HG03060 (cell line): Measurements from ENCODE around the gene INPP5A.

ENCODE experiments used
- ATAC-seq: cut with Tn5 transposase; IDR thresholded peaks from one replicate; pipeline ENCODE4 v1.9.1; 2021; ENCODE audit warnings: low read depth, moderate number of reproducible peaks; ENCODE audit not compliant: unreplicated experiment

INPP5A gene

GRCh38 chr10:132652936-132653590, 115.5 kb downstream of the INPP5A start:
- no peak for ATAC-seq

GRCh38 chr10:132653721-132654120, 116.1 kb downstream of the INPP5A start:
- ATAC-seq, result no peak

GRCh38 chr10:132654121-132654571, 116.6 kb downstream of the INPP5A start:
- ATAC-seq, result no peak

GRCh38 chr10:132654708-132655661, 117.4 kb downstream of the INPP5A start:
- ATAC-seq, result no peak

GRCh38 chr10:132655735-132656134, 118.1 kb downstream of the INPP5A start:
- ATAC-seq, result no peak

- no peak for ATAC-seq
These were observed 118.9 kb downstream of the INPP5A start for GRCh38 chr10:132656283-132657126.

GRCh38 chr10:132657127-132657706, 119.6 kb downstream of the INPP5A start:
- ATAC-seq, result no peak

- ATAC-seq, result no peak
These were observed 120.2 kb downstream of the INPP5A start for GRCh38 chr10:132657748-132658147.

GRCh38 chr10:132658546-132659205, 121.1 kb downstream of the INPP5A start:
- no peak for ATAC-seq

- ATAC-seq, result no peak
These were observed 121.9 kb downstream of the INPP5A start for GRCh38 chr10:132659206-132660091.

GRCh38 chr10:132660385-132660784, 122.8 kb downstream of the INPP5A start:
- no peak for ATAC-seq

- no peak for ATAC-seq
These were observed 124.8 kb downstream of the INPP5A start for GRCh38 chr10:132662186-132662920.

GRCh38 chr10:132663666-132664365, 126.2 kb downstream of the INPP5A start:
- no peak for ATAC-seq

- ATAC-seq, result no peak
These were observed 126.8 kb downstream of the INPP5A start for GRCh38 chr10:132664407-132664806.

- no peak for ATAC-seq
These were observed 127.3 kb downstream of the INPP5A start for GRCh38 chr10:132664883-132665282.

- no peak for ATAC-seq
These were observed 128.5 kb downstream of the INPP5A start for GRCh38 chr10:132665946-132666704.
